HG02981 (cell line): ENCODE data around the gene CST7.

ENCODE experiments used
- ATAC-seq: cut with Tn5 transposase; IDR thresholded peaks from one replicate; pipeline ENCODE4 v1.9.1; 2021; ENCODE audit warnings: mild to moderate bottlenecking, moderate library complexity; ENCODE audit not compliant: unreplicated experiment

CST7 gene

GRCh38 chr20:24983896-24984295, 34.8 kb downstream of the CST7 start:
- no peak for ATAC-seq

- no peak for ATAC-seq
Measured at GRCh38 chr20:24984961-24985640, 36.0 kb downstream of the CST7 start.

- ATAC-seq, result no peak
Measured at GRCh38 chr20:24985802-24986201, 36.7 kb downstream of the CST7 start.

GRCh38 chr20:24986436-24987015, 37.5 kb downstream of the CST7 start:
- ATAC-seq, result no peak

- ATAC-seq, result no peak
Measured at GRCh38 chr20:24987244-24987643, 38.2 kb downstream of the CST7 start.

GRCh38 chr20:24987873-24988835, 39.1 kb downstream of the CST7 start:
- no peak for ATAC-seq

GRCh38 chr20:24989162-24989561, 40.1 kb downstream of the CST7 start:
- ATAC-seq, result no peak

- no peak for ATAC-seq
Measured at GRCh38 chr20:24990810-24991252, 41.8 kb downstream of the CST7 start.

- ATAC-seq, result peak; percentile 11
Measured at GRCh38 chr20:24991897-24992486, 42.9 kb downstream of the CST7 start.

- peak; percentile 95 for ATAC-seq
Measured at GRCh38 chr20:24992487-24993205, 43.6 kb downstream of the CST7 start, which contains the start of gene APMAP. TSS of gene APMAP (minus strand) at chr20:24992751. CDS start at chr20:24992688, 63 bp downstream.

- no peak for ATAC-seq
Measured at GRCh38 chr20:24993337-24994185, 44.5 kb downstream of the CST7 start.

- ATAC-seq, result no peak
Measured at GRCh38 chr20:24994186-24994465, 45.1 kb downstream of the CST7 start.

- ATAC-seq, result peak; percentile 25
Measured at GRCh38 chr20:24994470-24995368, 45.6 kb downstream of the CST7 start.

GRCh38 chr20:24995741-24996448, 46.8 kb downstream of the CST7 start:
- no peak for ATAC-seq

- no peak for ATAC-seq
Measured at GRCh38 chr20:24996449-24997377, 47.6 kb downstream of the CST7 start.

GRCh38 chr20:24998121-24998520, 49.1 kb downstream of the CST7 start:
- no peak for ATAC-seq
